ENCODE results near the gene NOP53.

NOP53 gene

DNA sequence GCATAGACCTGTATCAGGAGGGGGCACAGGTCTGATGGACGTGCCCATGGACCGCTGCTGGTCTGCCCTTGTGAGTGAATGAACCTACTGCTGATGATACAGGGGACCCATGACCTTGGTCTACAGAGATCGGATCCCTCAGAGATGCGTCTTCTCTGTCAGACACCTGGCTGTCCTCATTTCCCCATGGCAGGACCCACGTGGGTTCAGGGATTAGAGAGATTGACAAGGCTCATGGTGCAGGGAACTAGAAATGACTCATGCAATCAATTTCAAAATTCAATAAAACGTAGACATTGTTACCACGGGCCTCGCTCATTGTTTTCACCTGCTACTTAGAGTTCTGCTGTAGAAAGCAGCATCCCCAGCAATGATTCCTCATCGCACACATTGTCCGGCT is 60.0 kb downstream of the NOP53 start:
- DNase-seq (ENCODE audit: low read depth in 2 of 2): no peak

GRCh38 chr19:47806435-47806834 is 61.1 kb downstream of the NOP53 start:
- DNase-seq (ENCODE audit: low read depth in 2 of 2): no peak
